HepG2 (cell line): ENCODE measurements around the gene ZC3H18. TPM values are rescaled to one million over a fixed set of nuclear protein-coding genes. Genes with fewer than 3 reads are reported as not detected.

ENCODE experiments used
- ATAC-seq: fragments of 200-7000 bp; cut with Tn5 transposase; 3 replicates; pipeline ENCODE4 v1.9.1; 2020; ENCODE audit warnings: mild to moderate bottlenecking, moderate library complexity
- BruUV-seq: library from RNA; stranded (reverse); fragments of 400-500 nt; replicated peaks from 2 replicates; lab custom pipeline; 2021; lab: Mats Ljungman, UMichigan
- CTCF ChIA-PET: fragments of 300-600 bp; formaldehyde crosslinking; extraction: SDS; loops from one replicate; lab custom pipeline; 2021; ENCODE audit warnings: low total read pairs, inconsistent platforms, low intra/inter-chr PET ratio; lab: Yijun Ruan, JAX
- POLR2A ChIA-PET: fragments of 350-600 bp; sonication (Branson Sonifier 250); formaldehyde crosslinking; loops from one replicate; lab custom pipeline; 2020; ENCODE audit warnings: antibody characterized with exemption, inconsistent platforms; lab: Yijun Ruan, JAX
- DNase-seq: peaks from one replicate; pipeline ENCODE4 v3.0.0-alpha.2; 2015; ENCODE audit warnings: low spot score
- FAIRE-seq: peaks from 3 replicates; lab custom pipeline; 2011; peaks lifted over from hg19 to GRCh38; lab: Jason Lieb, UNC
- H2AFZ ChIP-seq: one replicate; pipeline ENCODE4 v1.6.1; 2011; ENCODE audit warnings: low read length, inconsistent platforms
- H3K27ac ChIP-seq: fragments of 300-600 bp; 3 replicates; pipeline ENCODE4 v1.8.0; 2011; ENCODE audit warnings: mixed run types, mild to moderate bottlenecking, mixed read lengths, low read length, inconsistent platforms; ENCODE audit not compliant: insufficient read depth; ENCODE audit errors: extremely low read length
- H3K27me3 ChIP-seq, 2 experiments: fragments of 200-600 bp in 1 of 2; 2 replicates in 1 of 2; 3 replicates in 1 of 2; pipeline versions ENCODE4 v1.6.0 to v1.8.0; 2011; ENCODE audit warnings: low read length in 2 of 2, mild to moderate bottlenecking in 2 of 2, moderate library complexity in 2 of 2, inconsistent platforms in 1 of 2; ENCODE audit not compliant: insufficient read depth in 2 of 2, control insufficient read depth in 1 of 2
- H3K36me3 ChIP-seq, 2 experiments: fragments of 200-600 bp in 1 of 2; replicated peaks in 1 of 2; 2 replicates in 1 of 2; 3 replicates in 1 of 2; pipeline versions ENCODE4 v1.5.1 to v1.8.0; 2011; ENCODE audit warnings: low read length in 2 of 2, inconsistent platforms in 1 of 2; ENCODE audit not compliant: insufficient read depth in 2 of 2, control insufficient read depth in 1 of 2
- H3K4me1 ChIP-seq: 2 replicates; pipeline ENCODE4 v1.5.1; 2012; ENCODE audit warnings: low read length, inconsistent platforms; ENCODE audit not compliant: insufficient read depth
- H3K4me2 ChIP-seq: 2 replicates; pipeline ENCODE4 v1.6.0; 2011; ENCODE audit warnings: low read depth, low read length, inconsistent platforms
- H3K4me3 ChIP-seq, 3 experiments: fragments of 200-600 bp in 1 of 3; sonication (generic), shearing (Covaris generic) in 1 of 3; replicated peaks in 1 of 3; 2 replicates each; pipeline ENCODE4 v1.5.1; 2011 to 2016; ENCODE audit warnings: low read length in 3 of 3, inconsistent platforms in 2 of 3, low read depth in 2 of 3, mild to moderate bottlenecking in 2 of 3, control low read depth in 1 of 3, mixed read lengths in 1 of 3; ENCODE audit not compliant: insufficient read depth in 1 of 3
- H3K79me2 ChIP-seq: one replicate; pipeline ENCODE4 v1.6.1; 2011; ENCODE audit warnings: low read length, inconsistent platforms; ENCODE audit not compliant: insufficient read depth
- H3K9ac ChIP-seq: 2 replicates; pipeline ENCODE4 v1.6.0; 2011; ENCODE audit warnings: mild to moderate bottlenecking, low read depth, low read length, inconsistent platforms; ENCODE audit not compliant: insufficient read depth
- H3K9me3 ChIP-seq: 2 replicates; pipeline ENCODE4 v1.5.1; 2012; ENCODE audit warnings: mild to moderate bottlenecking, low read length
- H4K20me1 ChIP-seq: 2 replicates; pipeline ENCODE4 v1.6.0; 2011; ENCODE audit warnings: inconsistent platforms, mild to moderate bottlenecking, low read length, moderate library complexity; ENCODE audit not compliant: insufficient read depth
- ADNP ChIP-seq: sonication (generic); formaldehyde crosslinking; IDR thresholded peaks from 2 replicates; pipeline ENCODE4 v1.4.0; 2020; ENCODE audit warnings: missing genetic modification reagents
- CCAR2 ChIP-seq: fragments of 200-400 bp; formaldehyde crosslinking; optimal IDR thresholded peaks from 2 replicates; pipeline ENCODE3; 2018; ENCODE audit warnings: low read depth, mild to moderate bottlenecking, low read length, moderate library complexity
- CREM ChIP-seq, 2 experiments: sonication (generic) in 1 of 2; formaldehyde crosslinking in 1 of 2; IDR thresholded peaks; 2 replicates each; pipeline versions ENCODE4 v1.4.0 to v1.6.1; 2016 to 2020; ENCODE audit warnings: antibody characterized with exemption in 1 of 2, mild to moderate bottlenecking in 1 of 2, missing genetic modification reagents in 1 of 2
- ELF1 ChIP-seq: sonication (generic); formaldehyde crosslinking; IDR thresholded peaks from 2 replicates; pipeline ENCODE4 v1.4.0; 2020; ENCODE audit warnings: missing genetic modification reagents
- EZH2 ChIP-seq: conservative IDR thresholded peaks from 2 replicates; pipeline ENCODE4 v1.6.1; 2012; ENCODE audit warnings: mild to moderate bottlenecking, low read depth, low read length, moderate library complexity
- FOXM1 ChIP-seq: sonication (generic); formaldehyde crosslinking; IDR thresholded peaks from 2 replicates; pipeline ENCODE4 v1.5.0; 2020; ENCODE audit warnings: missing genetic modification reagents
- GTF2F1 ChIP-seq: fragments of 150-350 bp; IDR thresholded peaks from 2 replicates; pipeline ENCODE4 v1.6.1; 2014; ENCODE audit warnings: low read length
- HOXA3 ChIP-seq: sonication (generic); formaldehyde crosslinking; IDR thresholded peaks from 2 replicates; pipeline ENCODE4 v1.5.0; 2020; ENCODE audit warnings: missing genetic modification reagents
- IRF1 ChIP-seq: sonication (generic); formaldehyde crosslinking; IDR thresholded peaks from 2 replicates; pipeline ENCODE4 v1.4.0; 2020; ENCODE audit warnings: low read depth, mild to moderate bottlenecking, missing genetic modification reagents
- IRX3 ChIP-seq: sonication (generic); formaldehyde crosslinking; IDR thresholded peaks from 2 replicates; pipeline ENCODE4 v1.8.1; 2023; ENCODE audit warnings: mild to moderate bottlenecking, low read depth, missing genetic modification reagents, borderline replicate concordance
- MAZ ChIP-seq, 2 experiments: sonication (generic) in 1 of 2; formaldehyde crosslinking in 1 of 2; IDR thresholded peaks; 2 replicates each; pipeline versions ENCODE4 v1.5.0 to v1.6.1; 2012 to 2020; ENCODE audit warnings: low read depth in 2 of 2, mild to moderate bottlenecking in 2 of 2, borderline replicate concordance in 1 of 2, improper control_type of control experiment in 1 of 2, low read length in 1 of 2, missing genetic modification reagents in 1 of 2, moderate library complexity in 1 of 2
- PRPF4 ChIP-seq: fragments of 200-400 bp; formaldehyde crosslinking; IDR thresholded peaks from 2 replicates; pipeline ENCODE4 v1.6.1; 2016; ENCODE audit warnings: low read length, low read depth; ENCODE audit not compliant: poor library complexity, severe bottlenecking
- TAF1 ChIP-seq: sonication (generic); formaldehyde crosslinking; IDR thresholded peaks from 2 replicates; pipeline ENCODE4 v1.4.0; 2020; ENCODE audit warnings: missing genetic modification reagents
- THYN1 ChIP-seq: sonication (generic); formaldehyde crosslinking; IDR thresholded peaks from 2 replicates; pipeline ENCODE4 v1.8.1; 2023; ENCODE audit warnings: low read depth, mild to moderate bottlenecking, moderate library complexity, missing genetic modification reagents, borderline replicate concordance
- ZC3H13 ChIP-seq: sonication (generic); formaldehyde crosslinking; IDR thresholded peaks from 2 replicates; pipeline ENCODE4 v1.8.1; 2023; ENCODE audit warnings: mild to moderate bottlenecking, missing genetic modification reagents, moderate library complexity
- ZKSCAN5 ChIP-seq: sonication (generic); formaldehyde crosslinking; IDR thresholded peaks from 2 replicates; pipeline ENCODE4 v1.5.1; 2020; ENCODE audit warnings: mild to moderate bottlenecking, missing genetic modification reagents
- ZMYM2 ChIP-seq: sonication (generic); formaldehyde crosslinking; IDR thresholded peaks from 2 replicates; pipeline ENCODE4 v1.8.0; 2022; ENCODE audit warnings: mild to moderate bottlenecking, missing genetic modification reagents
- ZNF143 ChIP-seq: sonication (generic); formaldehyde crosslinking; IDR thresholded peaks from 2 replicates; pipeline ENCODE4 v1.4.0; 2020; ENCODE audit warnings: missing genetic modification reagents
- ZNF660 ChIP-seq: sonication (generic); formaldehyde crosslinking; IDR thresholded peaks from 2 replicates; pipeline ENCODE4 v1.5.1; 2020; ENCODE audit warnings: mild to moderate bottlenecking, low read depth, missing genetic modification reagents, borderline replicate concordance
- ZNF75D ChIP-seq: sonication (generic); formaldehyde crosslinking; IDR thresholded peaks from 2 replicates; pipeline ENCODE4 v1.8.1; 2023; ENCODE audit warnings: missing genetic modification reagents, mild to moderate bottlenecking, borderline replicate concordance
- ZNF777 ChIP-seq: sonication (generic); formaldehyde crosslinking; IDR thresholded peaks from 2 replicates; pipeline ENCODE4 v1.4.0; 2020; ENCODE audit warnings: missing genetic modification reagents
- WGBS: methylation state at CpG from one replicate; pipeline ENCODE4 v1.1.6; 2017; ENCODE audit warnings: low lambda C conversion rate; 5-methylcytosine and 5-hydroxymethylcytosine counted together
- in situ Hi-C: cut with HindIII; loops from 2 replicates; pipeline ENCODE4 v1.10.0; 2017; ENCODE audit warnings: low pct_unique_long_range_greater_than_20kb; ENCODE audit not compliant: extremely low pct_ligation_motif_present
- intact Hi-C: fragments of 100-400 bp; cut with micrococcal nuclease; formaldehyde crosslinking; loops from one replicate; pipeline ENCODE4 v1.10.0; 2022; ENCODE audit not compliant: unreplicated experiment
- polyA plus RNA-seq, 8 experiments: library from polyadenylated mRNA; depleted of rRNA in 3 of 8; stranded (reverse) in 7 of 8; unstranded in 1 of 8; fragments of >200 nt; fragmentation: Illumina TruSeq in 4 of 8; extraction: Trizol in 4 of 8; gene quantifications; 2 replicates each; pipeline versions ENCODE4 v1.2.1 to v1.2.3, GENCODE V29; 2011 to 2016; ENCODE audit warnings: low read depth in 4 of 8, missing spikeins in 1 of 8, mixed read lengths in 1 of 8; ENCODE audit not compliant: insufficient read depth in 1 of 8
- total RNA-seq, 5 experiments: library from RNA; depleted of rRNA; stranded (reverse); fragments of >200 nt; fragmentation: Illumina TruSeq; extraction: Trizol; gene quantifications; 2 replicates each; pipeline ENCODE4 v1.2.3, GENCODE V29; 2016; ENCODE audit warnings: low read depth in 1 of 5
- TF ChIP-seq, protein P1 (sequence below): sonication (generic); formaldehyde crosslinking; IDR thresholded peaks from 2 replicates; pipeline ENCODE4 v1.8.0; 2022; ENCODE audit warnings: mild to moderate bottlenecking, missing genetic modification reagents; ENCODE audit not compliant: insufficient replicate concordance

ZC3H18 gene
- total and polyA plus RNA-seq, 2 of the 13 experiments (the other 11 are each of a cell fraction or from before 2014, with no cell fraction given) = 11.2 to 27.4 TPM

- TF ChIP-seq PRPF4 (no peak), ZNF75D (CRISPR knock-in tag) (no peak), ELF1 (CRISPR knock-in tag) (no peak), HOXA3 (CRISPR knock-in tag) (0 out of 2 replicates have a peak, but pooled peaks have one; percentile 6), ADNP (no peak), IRX3 (no peak), ZNF777 (CRISPR knock-in tag) (no peak), CREM (IDR thresholded peaks at IDR 0.05) (no peak), CREM (CRISPR knock-in tag; IDR thresholded peaks at IDR 0.05) (0 out of 2 replicates have a peak, but pooled peaks have one; percentile 6), ZKSCAN5 (CRISPR knock-in tag) (no peak), THYN1 (no peak), ZNF660 (no peak), MAZ (IDR thresholded peaks at IDR 0.05; ENCODE audit: borderline replicate concordance, low read depth, low read length) (no peak), MAZ (CRISPR knock-in tag; IDR thresholded peaks at IDR 0.05; ENCODE audit: low read depth) (no peak), FOXM1 (no peak), ZNF143 (CRISPR knock-in tag) (no peak)
These were observed 106.5 kb downstream of the ZC3H18 start (continued) for GRCh38 chr16:88676502-88677242.

GRCh38 chr16:88677721-88678120 is 107.5 kb downstream of the ZC3H18 start:
- Histone ChIP-seq H3K79me2 (no peaks in the 10 kb centered on the region), H2AFZ (no peak overlapping the region), H3K9ac (no peak overlapping the region), H3K27ac (no peak overlapping the region), H3K4me3 (no peak overlapping the region), H3K27me3 (peaks cover 7 to 23% of the 10 kb centered on the region in 2 experiments; a peak in 4 of 5 replicates), H3K4me2 (no peak overlapping the region), H3K4me1 (peaks cover 36% of the 10 kb centered on the region), H3K9me3 (no peaks in the 10 kb centered on the region), H3K36me3 (no peaks in the 10 kb centered on the region; a peak in 1 of 5 replicates), H4K20me1 (peaks cover 5% of the 10 kb centered on the region; the same call in 1 of the 2 replicates)
- CTCF ChIA-PET = no interaction called here
- in situ Hi-C loops (no loop called here), intact Hi-C loops (no loop called here)
- FAIRE-seq = no peak
- WGBS = 77% methylated on average over 9 of the region's 13 CpGs
- no TSS peak for BruUV-seq
- ATAC-seq = no peak
- POLR2A ChIA-PET = no interaction called here
- no peak for DNase-seq
- TF ChIP-seq IRF1 (CRISPR knock-in tag) = 0 out of 2 replicates have a peak, but pooled peaks have one; percentile 5
- peak; percentile 15; the same call in 1 of the 2 replicates for TF ChIP-seq TAF1 (CRISPR knock-in tag)
- peak; percentile 79 for TF ChIP-seq ZC3H13
- no peak for TF ChIP-seq ZMYM2
- TF ChIP-seq EZH2 = no peak
- TF ChIP-seq, protein P1, sequence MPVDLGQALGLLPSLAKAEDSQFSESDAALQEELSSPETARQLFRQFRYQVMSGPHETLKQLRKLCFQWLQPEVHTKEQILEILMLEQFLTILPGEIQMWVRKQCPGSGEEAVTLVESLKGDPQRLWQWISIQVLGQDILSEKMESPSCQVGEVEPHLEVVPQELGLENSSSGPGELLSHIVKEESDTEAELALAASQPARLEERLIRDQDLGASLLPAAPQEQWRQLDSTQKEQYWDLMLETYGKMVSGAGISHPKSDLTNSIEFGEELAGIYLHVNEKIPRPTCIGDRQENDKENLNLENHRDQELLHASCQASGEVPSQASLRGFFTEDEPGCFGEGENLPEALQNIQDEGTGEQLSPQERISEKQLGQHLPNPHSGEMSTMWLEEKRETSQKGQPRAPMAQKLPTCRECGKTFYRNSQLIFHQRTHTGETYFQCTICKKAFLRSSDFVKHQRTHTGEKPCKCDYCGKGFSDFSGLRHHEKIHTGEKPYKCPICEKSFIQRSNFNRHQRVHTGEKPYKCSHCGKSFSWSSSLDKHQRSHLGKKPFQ (CRISPR knock-in tag) = peak; percentile 38
- no peak for TF ChIP-seq CCAR2
- TF ChIP-seq GTF2F1 = no peak
